ENCODE results near the gene OPRM1. TPM values are rescaled to one million over a fixed set of nuclear protein-coding genes. Genes with fewer than 3 reads are reported as not detected.

Gene OPRM1
- total RNA-seq, 5 donors from 2014 or later (not counting 1 experiment from before 2014, with no cell fraction given): not detected

DNA sequence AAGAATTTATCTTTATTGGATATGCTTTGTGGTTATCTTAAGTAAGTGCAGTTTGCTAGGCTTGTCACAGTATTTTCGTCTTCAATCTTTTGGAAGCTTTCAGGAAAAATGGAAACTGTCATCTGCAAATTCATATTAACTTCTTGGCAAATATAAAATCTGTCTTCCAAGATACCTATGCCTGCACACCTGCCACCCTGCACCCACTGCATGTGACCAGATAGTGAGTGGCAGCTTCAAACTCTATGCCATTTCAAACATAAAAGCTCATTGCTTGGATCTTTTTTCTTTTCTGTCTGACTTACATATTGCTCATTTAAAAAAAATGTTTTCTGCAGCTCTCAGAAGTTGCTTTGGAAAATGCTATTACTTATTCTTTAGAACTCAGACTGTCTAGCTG, 14.1 kb downstream of the OPRM1 start:
- Histone ChIP-seq H3K9me3 (no peaks in the 10 kb centered on the region), H3K27ac (ENCODE audit: low read length) (no peak overlapping the region), H3K4me1 (ENCODE audit: control insufficient read depth in 1 of 2, extremely low read depth in 1 of 2, insufficient read depth in 2 of 2, low read length in 2 of 2) (no peaks in the 10 kb centered on the region), H3K36me3 (ENCODE audit: control insufficient read depth in 2 of 2, extremely low read depth in 1 of 2, insufficient read depth in 1 of 2, low read length in 1 of 2) (no peaks in the 10 kb centered on the region), H3K27me3 (replicated peaks in 1 of 2; ENCODE audit: control insufficient read depth in 2 of 2, extremely low read depth in 1 of 2, insufficient read depth in 2 of 2, low read length in 1 of 2) (peaks cover 0 to 4% of the 10 kb centered on the region in 2 experiments), H3K4me3 (ENCODE audit: control insufficient read depth in 1 of 2, extremely low read depth in 1 of 2, low read length in 1 of 2) (no peak overlapping the region)
- DNase-seq: no peak
- Mint-ChIP-seq H3K27me3 (peaks cover 3 to 10% of the 10 kb centered on the region in 2 donors), H3K4me1 (no peaks in the 10 kb centered on the region), H3K4me3 (no peak overlapping the region), H3K36me3 (no peaks in the 10 kb centered on the region), H3K9me3 (peaks cover 0 to 7% (median 0%) of the 10 kb centered on the region in 3 donors), H3K27ac (no peak overlapping the region)
- CTCF ChIA-PET: no interaction called here
- no peak for ATAC-seq (replicated peaks in 1 of 4)
- POLR2A ChIA-PET: no interaction called here
- WGBS (ENCODE audit: insufficient coverage): no CpG with 5 or more reads among the region's 1 CpG

DNA sequence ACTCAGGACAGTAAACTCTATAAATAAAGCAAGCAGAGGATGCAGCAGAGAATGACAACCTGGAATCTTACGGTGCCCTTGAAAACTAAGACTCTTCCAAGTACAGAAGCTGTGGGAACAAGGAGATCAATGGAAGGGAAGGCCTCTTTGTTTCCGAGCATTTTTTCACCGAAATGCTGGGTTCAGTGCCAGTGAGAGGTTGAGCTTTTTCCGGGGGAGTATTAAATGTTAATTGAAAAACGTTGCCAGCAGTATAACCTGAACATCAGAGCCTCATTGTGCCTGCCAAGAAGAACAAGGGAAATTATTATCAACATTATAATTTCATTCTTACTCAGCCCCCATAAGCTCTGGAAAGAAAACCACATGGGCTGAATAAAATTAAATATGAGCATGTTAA, 17.5 kb downstream of the OPRM1 start:
- DNase-seq (no peak), ATAC-seq (replicated peaks in 1 of 4) (no peak)
- POLR2A ChIA-PET: no interaction called here
- no peaks in the 10 kb centered on the region for H3K4me1 ChIP-seq (ENCODE audit: control insufficient read depth in 1 of 2, extremely low read depth in 1 of 2, insufficient read depth in 2 of 2, low read length in 2 of 2)
- no peak overlapping the region for H3K27ac ChIP-seq (ENCODE audit: low read length)
- no peak overlapping the region for H3K4me3 ChIP-seq (ENCODE audit: control insufficient read depth in 1 of 2, extremely low read depth in 1 of 2, low read length in 1 of 2)
- Mint-ChIP-seq H3K36me3 (no peaks in the 10 kb centered on the region), H3K4me1 (no peaks in the 10 kb centered on the region), H3K9me3 (peaks cover 0 to 9% (median 0%) of the 10 kb centered on the region in 3 donors), H3K27ac (no peak overlapping the region), H3K4me3 (no peak overlapping the region), H3K27me3 (peaks cover 0 to 19% of the 10 kb centered on the region in 2 donors)
- peaks cover 0 to 4% of the 10 kb centered on the region in 2 experiments for H3K27me3 ChIP-seq (replicated peaks in 1 of 2; ENCODE audit: control insufficient read depth in 2 of 2, extremely low read depth in 1 of 2, insufficient read depth in 2 of 2, low read length in 1 of 2)
- H3K36me3 ChIP-seq (ENCODE audit: control insufficient read depth in 2 of 2, extremely low read depth in 1 of 2, insufficient read depth in 1 of 2, low read length in 1 of 2): no peaks in the 10 kb centered on the region
- CTCF ChIA-PET: no interaction called here
- WGBS (ENCODE audit: insufficient coverage): 51% methylated on average over 2 of the region's 5 CpGs
- no peaks in the 10 kb centered on the region for H3K9me3 ChIP-seq

DNA sequence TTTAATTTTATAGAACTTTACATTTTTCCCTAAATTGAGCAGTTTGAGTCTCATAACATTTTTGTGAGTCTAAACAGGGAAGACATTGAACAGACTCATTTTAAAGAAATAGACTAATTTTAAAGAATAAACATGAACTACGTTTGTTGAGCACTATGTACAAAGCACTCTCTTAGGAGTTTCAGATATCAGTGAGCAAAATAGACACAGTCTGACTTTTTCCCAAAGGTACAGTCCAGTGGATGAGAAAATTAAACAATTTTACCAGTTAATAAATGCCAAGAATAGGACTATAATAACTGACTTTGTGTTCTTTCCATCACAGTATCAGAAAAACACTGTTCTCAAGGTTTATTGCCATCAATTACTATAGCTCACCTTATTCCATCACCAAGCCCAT, 18.1 kb downstream of the OPRM1 start:
- Histone ChIP-seq H3K27ac (ENCODE audit: low read length) (no peak overlapping the region), H3K4me3 (ENCODE audit: control insufficient read depth in 1 of 2, extremely low read depth in 1 of 2, low read length in 1 of 2) (no peak overlapping the region), H3K9me3 (no peaks in the 10 kb centered on the region), H3K36me3 (ENCODE audit: control insufficient read depth in 2 of 2, extremely low read depth in 1 of 2, insufficient read depth in 1 of 2, low read length in 1 of 2) (no peaks in the 10 kb centered on the region), H3K27me3 (replicated peaks in 1 of 2; ENCODE audit: control insufficient read depth in 2 of 2, extremely low read depth in 1 of 2, insufficient read depth in 2 of 2, low read length in 1 of 2) (peaks cover 0 to 4% of the 10 kb centered on the region in 2 experiments), H3K4me1 (ENCODE audit: control insufficient read depth in 1 of 2, extremely low read depth in 1 of 2, insufficient read depth in 2 of 2, low read length in 2 of 2) (no peaks in the 10 kb centered on the region)
- ATAC-seq (replicated peaks in 1 of 4) (no peak), DNase-seq (no peak)
- peaks cover 0 to 5% (median 0%) of the 10 kb centered on the region in 3 donors for H3K9me3 Mint-ChIP-seq
- no peaks in the 10 kb centered on the region for H3K36me3 Mint-ChIP-seq
- H3K4me1 Mint-ChIP-seq: no peaks in the 10 kb centered on the region
- H3K27ac Mint-ChIP-seq: no peak overlapping the region
- H3K27me3 Mint-ChIP-seq: peaks cover 0 to 19% of the 10 kb centered on the region in 2 donors
- no CpG with 5 or more reads among the region's 1 CpG for WGBS (ENCODE audit: insufficient coverage)
- ChIA-PET POLR2A (no interaction called here), CTCF (no interaction called here)
- no peak overlapping the region for H3K4me3 Mint-ChIP-seq

DNA sequence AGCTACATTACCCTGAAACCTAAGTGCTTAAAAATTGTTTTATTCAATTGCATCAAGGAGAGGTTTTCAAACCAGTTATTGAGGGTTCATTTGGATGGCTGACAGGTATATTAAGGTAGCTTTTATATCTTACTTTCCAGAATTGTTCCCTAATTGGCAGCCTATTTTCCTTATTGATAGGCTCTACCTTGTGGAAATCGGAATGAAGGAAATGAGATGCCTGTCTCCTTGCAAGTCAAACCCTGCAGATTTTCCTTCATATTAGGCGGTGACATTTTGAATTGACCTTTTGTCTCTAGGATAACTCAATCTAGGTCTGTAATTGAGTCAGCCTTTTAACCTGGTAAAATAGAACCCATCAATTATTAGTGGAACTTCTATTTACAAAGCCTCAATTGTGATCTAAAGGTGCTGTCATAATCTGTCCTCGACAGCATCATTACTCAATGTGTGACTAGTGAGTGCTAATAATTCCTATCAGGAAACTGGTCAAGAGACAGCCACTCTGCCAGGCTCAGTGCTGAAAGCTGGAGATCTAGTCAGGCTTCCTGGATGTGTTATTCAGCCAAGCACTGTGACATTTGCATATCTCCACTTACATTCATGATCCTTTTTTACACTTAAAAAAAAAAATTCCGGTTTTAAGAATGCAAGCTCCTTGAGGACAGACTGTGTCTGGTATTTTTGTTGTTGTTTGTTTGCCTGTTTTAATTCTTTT, 20.1 kb downstream of the OPRM1 start:
- H3K36me3 Mint-ChIP-seq: no peaks in the 10 kb centered on the region
- ChIA-PET CTCF (no interaction called here), POLR2A (interaction anchor here in 1 of 2 donors (0.6 kb wide), 1 partner anchor 255 kb away, joined by 7 read pairs; no protein-coding TSS in a partner anchor)
- H3K9me3 ChIP-seq: no peaks in the 10 kb centered on the region
- H3K9me3 Mint-ChIP-seq: peaks cover 0 to 5% (median 0%) of the 10 kb centered on the region in 3 donors
- no peaks in the 10 kb centered on the region for H3K36me3 ChIP-seq (ENCODE audit: control insufficient read depth in 2 of 2, extremely low read depth in 1 of 2, insufficient read depth in 1 of 2, low read length in 1 of 2)
- no peaks in the 10 kb centered on the region for H3K4me1 ChIP-seq (ENCODE audit: control insufficient read depth in 1 of 2, extremely low read depth in 1 of 2, insufficient read depth in 2 of 2, low read length in 2 of 2)
- peaks cover 0 to 19% of the 10 kb centered on the region in 2 donors for H3K27me3 Mint-ChIP-seq
- H3K4me1 Mint-ChIP-seq: no peaks in the 10 kb centered on the region
- H3K4me3 ChIP-seq (ENCODE audit: control insufficient read depth in 1 of 2, extremely low read depth in 1 of 2, low read length in 1 of 2): no peak overlapping the region
- H3K27me3 ChIP-seq (replicated peaks in 1 of 2; ENCODE audit: control insufficient read depth in 2 of 2, extremely low read depth in 1 of 2, insufficient read depth in 2 of 2, low read length in 1 of 2): peaks cover 0 to 4% of the 10 kb centered on the region in 2 experiments
- no CpG with 5 or more reads among the region's 4 CpGs for WGBS (ENCODE audit: insufficient coverage)
- H3K4me3 Mint-ChIP-seq: no peak overlapping the region
- ATAC-seq (replicated peaks in 1 of 4) (no peak), DNase-seq (no peak)
- H3K27ac Mint-ChIP-seq: no peak overlapping the region
- H3K27ac ChIP-seq (ENCODE audit: low read length): no peak overlapping the region

DNA sequence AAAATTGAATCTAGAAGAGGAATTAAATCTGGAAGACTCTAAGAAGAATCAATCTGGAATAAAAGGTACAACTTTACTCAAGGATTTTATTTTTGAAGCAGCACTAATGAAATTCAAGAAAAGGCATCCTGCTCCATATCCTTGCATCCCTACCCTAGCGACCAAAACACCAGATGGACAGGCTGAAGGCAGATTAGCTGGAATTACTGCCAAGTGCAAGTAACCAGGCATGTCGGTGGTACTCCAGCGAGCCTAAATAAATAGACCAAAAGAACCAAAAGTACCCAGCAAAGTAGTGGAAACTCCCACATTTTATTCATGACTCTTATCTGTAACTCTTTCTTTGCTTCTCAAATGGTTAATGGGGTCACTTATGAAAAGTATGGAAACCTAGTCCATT, 21.0 kb downstream of the OPRM1 start:
- WGBS (ENCODE audit: insufficient coverage): no CpG with 5 or more reads among the region's 3 CpGs
- ATAC-seq (replicated peaks in 1 of 4): no peak
- Mint-ChIP-seq H3K9me3 (peaks cover 0 to 5% (median 4%) of the 10 kb centered on the region in 3 donors), H3K36me3 (no peaks in the 10 kb centered on the region), H3K4me3 (no peak overlapping the region), H3K27ac (no peak overlapping the region), H3K27me3 (peaks cover 0 to 16% of the 10 kb centered on the region in 2 donors), H3K4me1 (no peaks in the 10 kb centered on the region)
- POLR2A ChIA-PET: no interaction called here
- no peak overlapping the region for H3K27ac ChIP-seq (ENCODE audit: low read length)
- no peaks in the 10 kb centered on the region for H3K4me1 ChIP-seq (ENCODE audit: control insufficient read depth in 1 of 2, extremely low read depth in 1 of 2, insufficient read depth in 2 of 2, low read length in 2 of 2)
- H3K4me3 ChIP-seq (ENCODE audit: control insufficient read depth in 1 of 2, extremely low read depth in 1 of 2, low read length in 1 of 2): no peak overlapping the region
- no peaks in the 10 kb centered on the region for H3K9me3 ChIP-seq
- H3K27me3 ChIP-seq (replicated peaks in 1 of 2; ENCODE audit: control insufficient read depth in 2 of 2, extremely low read depth in 1 of 2, insufficient read depth in 2 of 2, low read length in 1 of 2): peaks cover 0 to under 1% of the 10 kb centered on the region in 2 experiments
- H3K36me3 ChIP-seq (ENCODE audit: control insufficient read depth in 2 of 2, extremely low read depth in 1 of 2, insufficient read depth in 1 of 2, low read length in 1 of 2): no peaks in the 10 kb centered on the region
- no peak for DNase-seq
- CTCF ChIA-PET: no interaction called here

DNA sequence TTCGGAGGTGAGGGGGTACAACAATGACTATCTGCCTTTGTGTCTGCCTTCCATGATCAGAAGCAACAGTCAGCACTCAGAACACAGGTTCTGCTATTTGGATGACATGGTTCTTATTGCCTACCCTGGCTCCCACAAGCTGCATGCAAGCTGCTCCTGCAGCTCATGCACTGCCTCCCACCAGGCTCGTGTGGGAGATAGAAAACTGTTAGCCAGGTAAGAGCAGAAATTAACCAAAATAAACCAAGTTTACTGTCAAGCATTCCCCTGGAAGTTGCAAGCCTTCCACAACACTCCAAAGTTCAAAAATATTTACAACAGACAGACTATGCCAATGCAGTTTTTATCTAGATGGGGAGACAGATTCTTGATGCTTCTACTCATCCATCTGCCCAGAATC, 31.0 kb downstream of the OPRM1 start:
- no peak for DNase-seq
- H3K9me3 Mint-ChIP-seq: peaks cover 0 to 10% (median 2%) of the 10 kb centered on the region in 3 donors
- POLR2A ChIA-PET: no interaction called here
- Histone ChIP-seq H3K4me3 (ENCODE audit: control insufficient read depth in 1 of 2, extremely low read depth in 1 of 2, low read length in 1 of 2) (no peak overlapping the region), H3K4me1 (ENCODE audit: control insufficient read depth in 1 of 2, extremely low read depth in 1 of 2, insufficient read depth in 2 of 2, low read length in 2 of 2) (no peaks in the 10 kb centered on the region), H3K9me3 (no peaks in the 10 kb centered on the region), H3K36me3 (ENCODE audit: control insufficient read depth in 2 of 2, extremely low read depth in 1 of 2, insufficient read depth in 1 of 2, low read length in 1 of 2) (no peaks in the 10 kb centered on the region), H3K27ac (ENCODE audit: low read length) (no peak overlapping the region), H3K27me3 (replicated peaks in 1 of 2; ENCODE audit: control insufficient read depth in 2 of 2, extremely low read depth in 1 of 2, insufficient read depth in 2 of 2, low read length in 1 of 2) (no peaks in the 10 kb centered on the region)
- H3K4me3 Mint-ChIP-seq: no peak overlapping the region
- H3K27me3 Mint-ChIP-seq: peaks cover 20 to 23% of the 10 kb centered on the region in 2 donors
- no peak overlapping the region for H3K27ac Mint-ChIP-seq
- CTCF ChIA-PET: no interaction called here
- H3K36me3 Mint-ChIP-seq: no peaks in the 10 kb centered on the region
- no peak for ATAC-seq (replicated peaks in 1 of 4)
- 56% methylated on average over 2 of the region's 2 CpGs for whole genome bisulfite sequencing (ENCODE audit: insufficient coverage)
- no peaks in the 10 kb centered on the region for H3K4me1 Mint-ChIP-seq
